ENCODE results near the gene ZBTB7C.

ZBTB7C gene

GRCh38 chr18:48058486-48058885, 350.7 kb downstream of the ZBTB7C start:
- DNase-seq (ENCODE audit: low read depth), result no peak

GRCh38 chr18:48057018-48057417, 352.2 kb downstream of the ZBTB7C start:
- DNase-seq (ENCODE audit: low read depth), result no peak

- DNase-seq (ENCODE audit: low read depth), result no peak
These were observed 353.8 kb downstream of the ZBTB7C start for GRCh38 chr18:48055351-48055750.

- no peak for DNase-seq (ENCODE audit: low read depth)
These were observed 355.0 kb downstream of the ZBTB7C start for GRCh38 chr18:48053881-48054816.

GRCh38 chr18:48052842-48053241, 356.3 kb downstream of the ZBTB7C start:
- no peak for DNase-seq (ENCODE audit: low read depth)

GRCh38 chr18:48051945-48052840, 357.0 kb downstream of the ZBTB7C start:
- no peak for DNase-seq (ENCODE audit: low read depth)

- no peak for DNase-seq (ENCODE audit: low read depth)
These were observed 359.0 kb downstream of the ZBTB7C start for GRCh38 chr18:48050176-48050575.

GRCh38 chr18:48049757-48050156, 359.4 kb downstream of the ZBTB7C start:
- no peak for DNase-seq (ENCODE audit: low read depth)

GRCh38 chr18:48048251-48048650, 360.9 kb downstream of the ZBTB7C start:
- no peak for DNase-seq (ENCODE audit: low read depth)

GRCh38 chr18:48046843-48047242, 362.3 kb downstream of the ZBTB7C start:
- no peak for DNase-seq (ENCODE audit: low read depth)

- no peak for DNase-seq (ENCODE audit: low read depth)
These were observed 363.4 kb downstream of the ZBTB7C start for GRCh38 chr18:48045744-48046143.

GRCh38 chr18:48044944-48045343, 364.2 kb downstream of the ZBTB7C start:
- no peak for DNase-seq (ENCODE audit: low read depth)

GRCh38 chr18:48043166-48043565, 366.0 kb downstream of the ZBTB7C start:
- no peak for DNase-seq (ENCODE audit: low read depth)

- DNase-seq (ENCODE audit: low read depth), result no peak
These were observed 366.8 kb downstream of the ZBTB7C start for GRCh38 chr18:48042431-48042830.

GRCh38 chr18:48040457-48041110, 368.6 kb downstream of the ZBTB7C start:
- no peak for DNase-seq (ENCODE audit: low read depth)

- no peak for DNase-seq (ENCODE audit: low read depth)
These were observed 369.4 kb downstream of the ZBTB7C start for GRCh38 chr18:48039769-48040215.

GRCh38 chr18:48038636-48039035, 370.5 kb downstream of the ZBTB7C start:
- no peak for DNase-seq (ENCODE audit: low read depth)

GRCh38 chr18:48037481-48038271, 371.5 kb downstream of the ZBTB7C start:
- DNase-seq (ENCODE audit: low read depth), result no peak

GRCh38 chr18:48036641-48037421, 372.4 kb downstream of the ZBTB7C start:
- no peak for DNase-seq (ENCODE audit: low read depth)

- DNase-seq (ENCODE audit: low read depth), result no peak
These were observed 373.0 kb downstream of the ZBTB7C start for GRCh38 chr18:48036226-48036625.

- DNase-seq (ENCODE audit: low read depth), result no peak
These were observed 373.7 kb downstream of the ZBTB7C start for GRCh38 chr18:48035556-48035860.
